Panc1 (cell line): ENCODE measurements around the gene DTNB.

Source experiments
- POLR2AphosphoS5 ChIP-seq: IDR thresholded peaks from 2 replicates; pipeline ENCODE4 v1.6.1; 2012; ENCODE audit warnings: mild to moderate bottlenecking, low read depth, low read length, moderate library complexity
- REST ChIP-seq, 2 experiments: IDR thresholded peaks; 2 replicates each; pipeline ENCODE4 v1.6.1; 2011 to 2012; ENCODE audit warnings: low read depth in 2 of 2, control low read depth in 1 of 2, low read length in 1 of 2, mild to moderate bottlenecking in 1 of 2, moderate library complexity in 1 of 2; ENCODE audit not compliant: insufficient read depth in 1 of 2
- SIN3A ChIP-seq: IDR thresholded peaks from 2 replicates; pipeline ENCODE4 v1.6.1; 2012; ENCODE audit warnings: low read depth, mild to moderate bottlenecking, low read length, moderate library complexity, borderline replicate concordance; ENCODE audit not compliant: insufficient read depth
- TF ChIP-seq, protein P1 (sequence below): fragments of 450-650 bp; IDR thresholded peaks from 2 replicates; pipeline ENCODE4 v1.5.1; 2017; ENCODE audit warnings: mild to moderate bottlenecking

DNA sequence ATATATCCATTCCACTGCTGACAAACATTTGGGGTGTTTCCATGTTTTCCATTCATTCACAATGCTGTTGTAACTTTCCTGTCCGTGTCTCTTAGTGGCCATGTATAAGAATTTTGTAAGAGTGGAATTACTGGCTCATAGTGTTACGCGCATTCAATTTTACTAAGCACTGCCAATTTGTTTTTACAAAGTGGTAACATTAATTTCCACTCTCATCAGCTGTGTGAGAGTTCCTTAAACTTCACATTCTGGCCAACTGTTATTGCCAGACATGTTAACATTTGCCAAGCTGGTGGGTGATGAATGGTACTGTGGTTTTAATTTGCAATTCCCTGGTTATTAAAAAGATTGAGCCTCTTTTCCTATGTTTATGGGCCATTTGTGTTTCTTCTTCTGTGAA lies 134.2 kb downstream of the DTNB start:
- TF ChIP-seq, protein P1, sequence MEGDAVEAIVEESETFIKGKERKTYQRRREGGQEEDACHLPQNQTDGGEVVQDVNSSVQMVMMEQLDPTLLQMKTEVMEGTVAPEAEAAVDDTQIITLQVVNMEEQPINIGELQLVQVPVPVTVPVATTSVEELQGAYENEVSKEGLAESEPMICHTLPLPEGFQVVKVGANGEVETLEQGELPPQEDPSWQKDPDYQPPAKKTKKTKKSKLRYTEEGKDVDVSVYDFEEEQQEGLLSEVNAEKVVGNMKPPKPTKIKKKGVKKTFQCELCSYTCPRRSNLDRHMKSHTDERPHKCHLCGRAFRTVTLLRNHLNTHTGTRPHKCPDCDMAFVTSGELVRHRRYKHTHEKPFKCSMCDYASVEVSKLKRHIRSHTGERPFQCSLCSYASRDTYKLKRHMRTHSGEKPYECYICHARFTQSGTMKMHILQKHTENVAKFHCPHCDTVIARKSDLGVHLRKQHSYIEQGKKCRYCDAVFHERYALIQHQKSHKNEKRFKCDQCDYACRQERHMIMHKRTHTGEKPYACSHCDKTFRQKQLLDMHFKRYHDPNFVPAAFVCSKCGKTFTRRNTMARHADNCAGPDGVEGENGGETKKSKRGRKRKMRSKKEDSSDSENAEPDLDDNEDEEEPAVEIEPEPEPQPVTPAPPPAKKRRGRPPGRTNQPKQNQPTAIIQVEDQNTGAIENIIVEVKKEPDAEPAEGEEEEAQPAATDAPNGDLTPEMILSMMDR = no peak
- TF ChIP-seq POLR2AphosphoS5 (no peak), SIN3A (no peak), REST (IDR thresholded peaks at IDR 0.05; ENCODE audit: insufficient read depth in 1 of 2, low read depth in 2 of 2, low read length in 1 of 2) (no peak)
